Uterus (tissue), 4 donors: Measurements from ENCODE around the gene RARA. TPM values are rescaled to one million over a fixed set of nuclear protein-coding genes. Genes with fewer than 3 reads are reported as not detected.

Experiments
- DNase-seq, 2 donors: peaks; one replicate each; pipeline ENCODE4 v3.0.0-alpha.2; 2019 to 2020
- H3K27ac ChIP-seq, 2 donors: fragments of 200-600 bp; sonication (generic); 1 replicate in 1 of 2; 2 replicates in 1 of 2; pipeline ENCODE4 v1.5.1; 2016 to 2018
- H3K27me3 ChIP-seq, 2 donors: fragments of 200-600 bp; sonication (generic); one replicate each; pipeline ENCODE4 v1.5.1; 2018 to 2019; ENCODE audit warnings: control low read depth in 1 of 2
- H3K36me3 ChIP-seq, 2 donors: fragments of 200-600 bp; sonication (generic); one replicate each; pipeline ENCODE4 v1.5.1; 2019; ENCODE audit warnings: control low read depth in 1 of 2
- H3K4me1 ChIP-seq, 2 donors: fragments of 200-600 bp; sonication (generic); one replicate each; pipeline ENCODE4 v1.5.1; 2018 to 2019; ENCODE audit warnings: control low read depth in 1 of 2
- H3K4me3 ChIP-seq, 2 donors: fragments of 200-600 bp; sonication (generic); 1 replicate in 1 of 2; 2 replicates in 1 of 2; pipeline ENCODE4 v1.5.1; 2018 to 2019; ENCODE audit warnings: mild to moderate bottlenecking in 1 of 2
- H3K9me3 ChIP-seq, 2 donors: fragments of 200-600 bp; sonication (generic); one replicate each; pipeline ENCODE4 v1.5.1; 2019; ENCODE audit warnings: control low read depth in 1 of 2
- POLR2A ChIP-seq, 2 donors: fragments of 450-650 bp; IDR thresholded peaks; one replicate each; pipeline ENCODE4 v1.6.1; 2016; ENCODE audit warnings: antibody characterized with exemption in 2 of 2, mild to moderate bottlenecking in 1 of 2, moderate library complexity in 1 of 2
- intact Hi-C: fragments of 100-400 bp; cut with DNase I; formaldehyde crosslinking; loops from one replicate; pipeline ENCODE4 v1.15.1; 2023; ENCODE audit warnings: low total_unique reads
- total RNA-seq, 4 donors: library from RNA; depleted of rRNA in 3 of 4; stranded (reverse); fragments of >200 nt in 3 of 4; gene quantifications; one replicate each; pipeline versions ENCODE4 v1.1.0 to v1.2.4, GENCODE V29; 2014 to 2023
- TF ChIP-seq, protein P1 (sequence below), 4 experiments: fragments of 200-600 bp in 2 of 4; fragments of 450-650 bp in 2 of 4; sonication (generic) in 2 of 4; IDR thresholded peaks; one replicate each; pipeline ENCODE4 v1.5.1; 2016 to 2019; ENCODE audit warnings: antibody characterized with exemption in 4 of 4, mild to moderate bottlenecking in 2 of 4, moderate library complexity in 1 of 4
- donor health status: DM: yes; HTN: yes; CAD: no.

RARA gene
- 10 to 100 TPM; 18.9 to 80.5 (median 46.3) TPM for total RNA-seq

- peak; percentile 57 to 58 for DNase-seq
- H3K9me3 ChIP-seq: no peaks in the 10 kb centered on the region
- TF ChIP-seq POLR2A (IDR thresholded peaks at IDR 0.05): no peak
- TF ChIP-seq, protein P1, sequence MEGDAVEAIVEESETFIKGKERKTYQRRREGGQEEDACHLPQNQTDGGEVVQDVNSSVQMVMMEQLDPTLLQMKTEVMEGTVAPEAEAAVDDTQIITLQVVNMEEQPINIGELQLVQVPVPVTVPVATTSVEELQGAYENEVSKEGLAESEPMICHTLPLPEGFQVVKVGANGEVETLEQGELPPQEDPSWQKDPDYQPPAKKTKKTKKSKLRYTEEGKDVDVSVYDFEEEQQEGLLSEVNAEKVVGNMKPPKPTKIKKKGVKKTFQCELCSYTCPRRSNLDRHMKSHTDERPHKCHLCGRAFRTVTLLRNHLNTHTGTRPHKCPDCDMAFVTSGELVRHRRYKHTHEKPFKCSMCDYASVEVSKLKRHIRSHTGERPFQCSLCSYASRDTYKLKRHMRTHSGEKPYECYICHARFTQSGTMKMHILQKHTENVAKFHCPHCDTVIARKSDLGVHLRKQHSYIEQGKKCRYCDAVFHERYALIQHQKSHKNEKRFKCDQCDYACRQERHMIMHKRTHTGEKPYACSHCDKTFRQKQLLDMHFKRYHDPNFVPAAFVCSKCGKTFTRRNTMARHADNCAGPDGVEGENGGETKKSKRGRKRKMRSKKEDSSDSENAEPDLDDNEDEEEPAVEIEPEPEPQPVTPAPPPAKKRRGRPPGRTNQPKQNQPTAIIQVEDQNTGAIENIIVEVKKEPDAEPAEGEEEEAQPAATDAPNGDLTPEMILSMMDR (IDR thresholded peaks at IDR 0.05): no peak
- H3K4me1 ChIP-seq: peaks cover 0 to 19% of the 10 kb centered on the region in 2 donors
- intact Hi-C loops: no loop called here
- no peaks in the 10 kb centered on the region for H3K36me3 ChIP-seq
- peak within 1 kb of the TSS; percentile 37 to 47 for H3K4me3 ChIP-seq
- H3K27me3 ChIP-seq: no peaks in the 10 kb centered on the region
- peak within 1 kb of the TSS; percentile 60 to 68 for H3K27ac ChIP-seq
These were observed at the start of gene RARA for GRCh38 chr17:40309031-40309948. RARA (plus strand) TSS chr17:40309180; CDS start chr17:40331219, 22,039 bp downstream.

DNA sequence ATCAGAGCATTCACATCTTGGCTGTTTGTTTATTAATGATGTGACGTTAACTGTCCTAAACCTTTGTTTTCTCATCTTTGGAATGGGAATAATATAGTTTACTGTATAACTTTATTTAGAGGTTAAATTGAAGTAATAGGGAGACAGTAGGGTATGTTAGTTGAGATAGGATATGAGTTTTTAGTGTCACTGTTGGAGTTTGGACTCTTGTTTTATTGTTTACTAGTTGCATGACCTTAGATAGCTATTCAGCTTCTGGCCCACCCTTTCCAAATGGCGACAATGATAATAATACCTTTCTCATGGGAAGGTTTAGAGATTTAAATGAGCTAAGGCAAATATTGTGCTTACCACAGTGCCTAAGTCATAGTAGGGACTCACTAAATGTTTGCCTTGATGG, 49.5 kb upstream of the RARA start:
- intact Hi-C loops: no loop called here
- no peaks in the 10 kb centered on the region for H3K36me3 ChIP-seq
- no peak for TF ChIP-seq POLR2A (IDR thresholded peaks at IDR 0.05)
- TF ChIP-seq, protein P1 (IDR thresholded peaks at IDR 0.05): no peak
- H3K27ac ChIP-seq: no peak overlapping the region
- no peak for DNase-seq
- H3K27me3 ChIP-seq: no peaks in the 10 kb centered on the region
- no peaks in the 10 kb centered on the region for H3K9me3 ChIP-seq
- H3K4me1 ChIP-seq: no peaks in the 10 kb centered on the region
- no peak overlapping the region for H3K4me3 ChIP-seq

GRCh38 chr17:40260528-40260927, 48.5 kb upstream of the RARA start:
- TF ChIP-seq POLR2A (IDR thresholded peaks at IDR 0.05): no peak
- TF ChIP-seq, protein P1 (IDR thresholded peaks at IDR 0.05): no peak
- Histone ChIP-seq H3K4me3 (no peak overlapping the region), H3K27me3 (no peaks in the 10 kb centered on the region), H3K9me3 (no peaks in the 10 kb centered on the region), H3K4me1 (no peaks in the 10 kb centered on the region), H3K36me3 (no peaks in the 10 kb centered on the region), H3K27ac (no peak overlapping the region)
- no peak for DNase-seq
- intact Hi-C loops: no loop called here

- Histone ChIP-seq H3K4me3 (no peak overlapping the region), H3K27ac (no peak overlapping the region), H3K9me3 (no peaks in the 10 kb centered on the region), H3K4me1 (no peaks in the 10 kb centered on the region), H3K27me3 (no peaks in the 10 kb centered on the region), H3K36me3 (no peaks in the 10 kb centered on the region)
- intact Hi-C loops: no loop called here
- DNase-seq: no peak
- TF ChIP-seq, protein P1 (IDR thresholded peaks at IDR 0.05): no peak
- TF ChIP-seq POLR2A (IDR thresholded peaks at IDR 0.05): no peak
These were observed 44.4 kb upstream of the RARA start for GRCh38 chr17:40264458-40265185.

- Histone ChIP-seq H3K36me3 (no peaks in the 10 kb centered on the region), H3K9me3 (no peaks in the 10 kb centered on the region), H3K4me1 (no peaks in the 10 kb centered on the region), H3K27ac (no peak overlapping the region), H3K4me3 (no peak overlapping the region), H3K27me3 (no peaks in the 10 kb centered on the region)
- intact Hi-C loops: no loop called here
- DNase-seq: no peak
- TF ChIP-seq, protein P1 (IDR thresholded peaks at IDR 0.05): no peak
- no peak for TF ChIP-seq POLR2A (IDR thresholded peaks at IDR 0.05)
These were observed 43.6 kb upstream of the RARA start for GRCh38 chr17:40265337-40265736.
